HG03342 (cell line): ENCODE measurements around the gene TLR5.

Source experiments
- ATAC-seq: cut with Tn5 transposase; IDR thresholded peaks from one replicate; pipeline ENCODE4 v1.9.1; 2021; ENCODE audit warnings: mild to moderate bottlenecking, moderate library complexity; ENCODE audit not compliant: unreplicated experiment

TLR5 gene

DNA sequence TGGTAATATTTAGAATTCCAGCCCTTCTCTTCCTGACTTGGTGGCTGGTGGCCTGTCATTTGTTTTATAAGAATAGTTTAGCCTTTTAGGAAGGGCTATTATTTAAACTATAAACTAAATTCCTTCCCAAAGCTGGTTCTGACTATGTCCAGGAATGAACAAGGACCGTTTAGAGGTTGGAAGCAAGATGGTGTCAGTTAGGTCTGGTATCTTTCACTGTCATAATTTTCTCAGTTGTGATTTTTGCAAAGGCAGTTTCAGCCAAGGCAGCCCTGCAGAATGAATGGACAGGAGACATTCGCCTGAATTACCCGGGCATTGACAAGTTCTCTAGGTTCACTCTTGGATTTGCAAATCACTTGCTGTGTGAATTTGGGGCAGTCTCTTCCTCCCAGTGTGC is 67.2 kb downstream of the TLR5 start:
- ATAC-seq: no peak

DNA sequence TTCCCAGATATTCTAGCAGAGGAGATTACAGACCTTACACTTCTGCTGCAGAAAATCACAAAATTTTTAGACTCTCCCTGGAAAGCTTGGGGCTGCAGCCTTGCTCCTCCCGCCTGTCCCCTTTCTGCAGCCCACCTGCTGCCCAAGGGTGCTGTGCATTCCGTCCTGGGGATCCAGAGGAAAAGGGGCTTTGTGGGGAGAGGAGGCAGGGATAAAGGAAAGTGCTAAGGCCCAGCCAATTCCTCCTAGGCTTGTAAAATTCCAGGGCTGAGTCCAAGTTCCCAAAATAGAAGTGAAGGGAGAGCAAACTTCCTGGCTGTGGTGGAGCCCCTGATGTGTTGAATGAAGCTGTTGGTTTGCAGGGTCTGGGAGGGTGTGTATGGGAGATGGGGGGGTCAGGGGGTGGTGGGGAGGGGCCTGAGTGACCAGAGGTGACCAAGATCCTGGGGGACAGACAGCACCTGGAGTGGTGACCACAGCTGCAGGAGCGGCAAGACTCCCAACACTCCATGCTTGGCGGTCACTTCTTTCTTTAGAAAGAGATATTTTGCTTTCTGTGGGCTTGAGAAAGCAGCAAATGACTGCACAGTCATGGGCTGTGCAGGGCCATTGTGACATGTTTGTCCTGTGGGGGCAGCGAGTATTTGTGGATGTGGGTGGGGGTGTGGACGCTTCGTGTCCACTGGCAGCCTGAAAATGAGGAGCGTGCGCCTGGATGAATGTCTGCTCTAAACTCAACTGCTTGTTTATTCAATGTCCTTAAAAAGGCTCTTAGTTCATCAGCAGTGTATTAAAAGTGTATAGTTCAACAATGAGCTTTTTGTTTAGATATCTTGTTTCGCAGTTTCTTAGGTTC is 68.4 kb downstream of the TLR5 start:
- no peak for ATAC-seq

DNA sequence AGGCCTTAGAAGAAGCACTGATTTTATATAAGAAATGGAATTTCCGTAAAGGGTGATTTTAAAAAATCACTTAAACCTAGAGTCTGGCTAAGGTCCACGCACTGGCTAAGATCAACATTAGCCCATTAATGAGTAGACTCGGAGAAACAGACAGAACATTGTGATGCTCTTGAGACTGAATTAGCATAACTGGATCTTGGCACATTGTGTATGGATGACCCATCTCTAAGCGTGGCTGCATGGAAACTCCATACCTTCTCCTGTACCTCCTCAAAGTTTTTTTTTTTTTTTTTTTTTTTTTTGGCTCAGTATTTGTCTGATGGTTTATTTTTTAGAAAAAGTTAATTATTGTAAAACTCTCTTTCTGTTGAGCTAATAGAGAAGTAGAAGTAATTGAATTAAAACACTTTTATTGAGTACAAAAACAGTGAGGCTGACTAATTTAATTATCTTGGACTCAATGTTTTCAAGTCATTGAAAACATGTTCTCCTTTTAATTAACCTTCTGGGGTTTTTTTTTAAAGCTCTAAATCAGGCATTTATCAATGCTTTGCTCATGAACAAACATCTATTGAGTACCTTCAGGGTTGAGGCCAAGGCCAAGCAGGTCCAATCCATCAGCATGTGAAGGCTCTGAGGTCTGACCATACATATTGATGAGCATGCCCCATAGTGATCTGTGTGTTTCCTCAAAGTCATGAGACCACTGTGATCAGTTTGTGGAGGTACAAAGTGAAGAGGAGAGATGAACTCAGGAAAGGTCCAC is 74.0 kb downstream of the TLR5 start:
- no peak for ATAC-seq

DNA sequence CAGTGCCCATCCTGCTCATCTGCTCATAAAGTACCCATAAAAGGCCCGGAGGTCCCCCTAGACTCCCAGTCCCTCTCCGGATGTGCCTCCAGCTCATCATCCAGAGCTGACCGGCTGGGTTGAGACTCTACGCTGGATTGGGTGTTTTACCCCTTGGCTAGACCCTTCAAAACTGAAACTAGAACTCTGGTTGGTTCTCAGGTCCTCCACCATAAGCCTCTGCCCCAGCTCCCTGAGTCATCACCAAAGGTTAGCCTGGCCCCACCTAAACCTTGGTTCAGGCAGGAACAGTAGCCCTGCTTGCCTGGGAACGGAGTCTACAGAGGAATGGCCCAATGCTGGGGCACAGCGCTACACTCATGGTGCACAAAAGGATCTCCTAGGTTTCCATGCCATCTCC is 75.1 kb downstream of the TLR5 start:
- no peak for ATAC-seq

DNA sequence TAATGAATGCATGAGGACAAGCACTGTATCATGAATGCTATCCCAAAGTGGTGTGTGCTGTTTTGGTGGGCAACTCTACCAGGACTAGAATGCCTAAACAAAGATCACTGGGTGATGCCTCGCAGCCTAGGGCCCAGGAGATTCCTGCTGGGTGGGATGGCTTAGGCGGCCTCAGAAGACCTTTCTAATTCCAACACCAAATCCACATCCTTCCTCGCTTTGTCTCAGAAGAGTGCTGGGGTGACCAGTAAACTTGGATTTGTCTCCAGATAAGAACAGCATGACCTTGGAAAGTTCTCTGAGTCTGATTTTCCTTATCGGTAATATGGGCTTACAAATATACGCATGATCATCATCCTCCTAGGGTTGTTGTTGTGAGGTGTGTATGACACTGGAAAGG is 76.6 kb downstream of the TLR5 start:
- no peak for ATAC-seq

DNA sequence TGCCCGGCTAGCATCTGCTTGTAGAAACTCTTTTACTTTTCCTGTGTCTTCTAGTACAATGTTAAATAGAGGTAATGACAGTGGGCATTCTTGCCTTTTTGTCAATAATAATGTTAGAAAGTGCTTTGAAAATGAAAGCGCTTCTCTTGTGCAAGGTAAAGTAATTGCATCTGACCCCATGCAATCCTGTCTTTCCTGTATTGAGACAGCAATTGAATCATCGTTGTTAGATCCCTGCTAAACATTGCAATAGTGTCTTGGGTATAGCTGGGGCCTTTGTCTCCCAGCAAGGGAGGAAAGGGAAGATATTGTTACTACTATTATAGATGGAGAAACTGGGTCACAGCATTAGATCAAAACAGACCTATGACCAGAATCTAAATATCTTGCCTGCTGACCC is 80.9 kb downstream of the TLR5 start:
- no peak for ATAC-seq

GRCh38 chr1:223059526-223059925 is 83.5 kb downstream of the TLR5 start:
- no peak for ATAC-seq
